Ishikawa (cell line): Measurements from ENCODE around the gene PLAAT3.

Experiments
- CEBPB ChIP-seq: IDR thresholded peaks from 2 replicates; pipeline ENCODE4 v1.6.1; 2012
- CREB1 ChIP-seq: IDR thresholded peaks from 2 replicates; pipeline ENCODE4 v1.6.1; 2012; ENCODE audit warnings: low read depth
- EGR1 ChIP-seq: IDR thresholded peaks from 2 replicates; pipeline ENCODE4 v1.6.1; 2012
- EP300 ChIP-seq: IDR thresholded peaks from 2 replicates; pipeline ENCODE4 v1.6.1; 2012; ENCODE audit warnings: borderline replicate concordance
- FOXM1 ChIP-seq: IDR thresholded peaks from 2 replicates; pipeline ENCODE4 v1.6.1; 2012; ENCODE audit warnings: low read depth, borderline replicate concordance
- MAX ChIP-seq: IDR thresholded peaks from 2 replicates; pipeline ENCODE4 v1.6.1; 2012
- NFIC ChIP-seq: IDR thresholded peaks from 2 replicates; pipeline ENCODE4 v1.6.1; 2012
- RAD21 ChIP-seq: IDR thresholded peaks from 2 replicates; pipeline ENCODE4 v1.6.1; 2012; ENCODE audit warnings: low read depth
- REST ChIP-seq: IDR thresholded peaks from 2 replicates; pipeline ENCODE4 v1.6.1; 2012; ENCODE audit warnings: low read depth, mild to moderate bottlenecking
- TAF1 ChIP-seq: IDR thresholded peaks from 2 replicates; pipeline ENCODE4 v1.6.1; 2012; ENCODE audit warnings: low read depth, mild to moderate bottlenecking
- TCF12 ChIP-seq: IDR thresholded peaks from 2 replicates; pipeline ENCODE4 v1.6.1; 2012; ENCODE audit warnings: low read depth
- TEAD4 ChIP-seq: IDR thresholded peaks from 2 replicates; pipeline ENCODE4 v1.6.1; 2012
- USF1 ChIP-seq: IDR thresholded peaks from 2 replicates; pipeline ENCODE4 v1.6.1; 2012
- YY1 ChIP-seq: IDR thresholded peaks from 2 replicates; pipeline ENCODE4 v1.6.1; 2012; ENCODE audit warnings: low read depth
- ZBTB7A ChIP-seq: IDR thresholded peaks from 2 replicates; pipeline ENCODE4 v1.6.1; 2012; ENCODE audit warnings: low read depth

Gene PLAAT3

GRCh38 chr11:63547061-63547460 is 67.2 kb downstream of the PLAAT3 start:
- TF ChIP-seq TCF12 = no peak
- no peak for TF ChIP-seq EP300
- no peak for TF ChIP-seq REST
- TF ChIP-seq RAD21 = no peak
- no peak for TF ChIP-seq USF1
- no peak for TF ChIP-seq NFIC
- TF ChIP-seq ZBTB7A = no peak
- no peak for TF ChIP-seq CREB1
- TF ChIP-seq FOXM1 = no peak
- TF ChIP-seq TAF1 = no peak
- TF ChIP-seq MAX = no peak
- no peak for TF ChIP-seq CEBPB
- no peak for TF ChIP-seq TEAD4
- no peak for TF ChIP-seq YY1
- no peak for TF ChIP-seq EGR1

GRCh38 chr11:63543711-63544110 is 70.5 kb downstream of the PLAAT3 start:
- TF ChIP-seq USF1 (no peak), CEBPB (no peak), REST (no peak), RAD21 (no peak), TAF1 (no peak)

- TF ChIP-seq CREB1 (no peak), NFIC (no peak), EGR1 (no peak), CEBPB (no peak), USF1 (no peak), REST (no peak), FOXM1 (no peak), TAF1 (no peak), ZBTB7A (no peak), EP300 (no peak), TCF12 (no peak), TEAD4 (no peak), RAD21 (no peak)
Observed at GRCh38 chr11:63537293-63538101, 76.7 kb downstream of the PLAAT3 start.

- TF ChIP-seq EGR1 (no peak), TAF1 (no peak), ZBTB7A (no peak), YY1 (no peak), USF1 (no peak), NFIC (no peak), RAD21 (no peak), TEAD4 (no peak), MAX (no peak), CREB1 (no peak), TCF12 (no peak), EP300 (no peak)
Observed at GRCh38 chr11:63536669-63537292, 77.5 kb downstream of the PLAAT3 start, which contains the start of gene PLAAT4. Gene PLAAT4, plus strand, starts transcription at chr11:63536808. Its CDS starts 61 bp downstream, at chr11:63536869.
